Neutrophil (primary cell): ENCODE data around the gene PABPC3.

ENCODE experiments used
- H3K27ac ChIP-seq: fragments of 200-600 bp; sonication (generic); 2 replicates; pipeline ENCODE4 v1.5.1; 2016; ENCODE audit warnings: mild to moderate bottlenecking, moderate library complexity
- H3K27me3 ChIP-seq: fragments of 200-600 bp; sonication (generic); 2 replicates; pipeline ENCODE4 v1.6.0; 2016; ENCODE audit warnings: mild to moderate bottlenecking
- H3K36me3 ChIP-seq: fragments of 200-600 bp; sonication (generic); 2 replicates; pipeline ENCODE4 v1.5.1; 2017
- H3K4me1 ChIP-seq, 2 experiments: fragments of 200-600 bp in 1 of 2; sonication (generic) in 1 of 2; 1 replicate in 1 of 2; 2 replicates in 1 of 2; pipeline versions ENCODE4 v1.5.1 to v1.6.1; 2013 to 2016; ENCODE audit warnings: low read depth in 1 of 2, low read length in 1 of 2, mild to moderate bottlenecking in 1 of 2, moderate library complexity in 1 of 2; ENCODE audit not compliant: control insufficient read depth in 1 of 2, insufficient read depth in 1 of 2
- H3K4me3 ChIP-seq, 2 experiments: fragments of 200-600 bp in 1 of 2; sonication (generic) in 1 of 2; 1 replicate in 1 of 2; 2 replicates in 1 of 2; pipeline ENCODE4 v1.5.1; 2013 to 2016; ENCODE audit warnings: low read depth in 1 of 2, low read length in 1 of 2, mild to moderate bottlenecking in 1 of 2, moderate library complexity in 1 of 2
- H3K9me3 ChIP-seq: fragments of 200-600 bp; sonication (generic); 2 replicates; pipeline ENCODE4 v1.5.1; 2016
- TF ChIP-seq, protein P1 (sequence below): fragments of 200-600 bp; sonication (generic); IDR thresholded peaks from 2 replicates; pipeline ENCODE4 v1.5.1; 2016; ENCODE audit warnings: antibody characterized with exemption

Gene PABPC3

DNA sequence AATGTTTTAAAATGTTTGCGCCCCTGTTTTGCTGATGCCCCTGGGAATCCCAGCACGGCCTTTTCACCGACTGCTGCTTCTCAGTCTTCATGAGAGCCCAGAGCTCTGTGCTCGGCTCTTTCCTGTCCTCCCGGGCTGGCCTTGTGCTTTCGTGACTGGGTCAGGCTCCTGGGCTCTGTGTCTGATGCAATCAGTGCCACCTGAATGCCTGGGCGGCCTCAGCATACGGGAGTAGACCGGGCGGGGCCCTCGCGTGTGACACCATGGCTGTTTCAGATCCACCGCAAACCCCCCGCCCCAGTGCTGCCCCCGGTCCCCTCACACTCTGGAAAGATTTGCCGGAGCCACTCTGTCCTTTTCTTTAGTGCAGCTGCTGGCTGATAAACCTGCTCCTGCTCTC lies 21.4 kb downstream of the PABPC3 start:
- H3K36me3 ChIP-seq = no peaks in the 10 kb centered on the region
- no peak overlapping the region for H3K4me3 ChIP-seq
- H3K9me3 ChIP-seq = no peaks in the 10 kb centered on the region
- peaks cover 63% of the 10 kb centered on the region for H3K27me3 ChIP-seq
- H3K4me1 ChIP-seq = no peaks in the 10 kb centered on the region
- H3K27ac ChIP-seq = no peak overlapping the region
- TF ChIP-seq, protein P1, sequence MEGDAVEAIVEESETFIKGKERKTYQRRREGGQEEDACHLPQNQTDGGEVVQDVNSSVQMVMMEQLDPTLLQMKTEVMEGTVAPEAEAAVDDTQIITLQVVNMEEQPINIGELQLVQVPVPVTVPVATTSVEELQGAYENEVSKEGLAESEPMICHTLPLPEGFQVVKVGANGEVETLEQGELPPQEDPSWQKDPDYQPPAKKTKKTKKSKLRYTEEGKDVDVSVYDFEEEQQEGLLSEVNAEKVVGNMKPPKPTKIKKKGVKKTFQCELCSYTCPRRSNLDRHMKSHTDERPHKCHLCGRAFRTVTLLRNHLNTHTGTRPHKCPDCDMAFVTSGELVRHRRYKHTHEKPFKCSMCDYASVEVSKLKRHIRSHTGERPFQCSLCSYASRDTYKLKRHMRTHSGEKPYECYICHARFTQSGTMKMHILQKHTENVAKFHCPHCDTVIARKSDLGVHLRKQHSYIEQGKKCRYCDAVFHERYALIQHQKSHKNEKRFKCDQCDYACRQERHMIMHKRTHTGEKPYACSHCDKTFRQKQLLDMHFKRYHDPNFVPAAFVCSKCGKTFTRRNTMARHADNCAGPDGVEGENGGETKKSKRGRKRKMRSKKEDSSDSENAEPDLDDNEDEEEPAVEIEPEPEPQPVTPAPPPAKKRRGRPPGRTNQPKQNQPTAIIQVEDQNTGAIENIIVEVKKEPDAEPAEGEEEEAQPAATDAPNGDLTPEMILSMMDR = no peak

DNA sequence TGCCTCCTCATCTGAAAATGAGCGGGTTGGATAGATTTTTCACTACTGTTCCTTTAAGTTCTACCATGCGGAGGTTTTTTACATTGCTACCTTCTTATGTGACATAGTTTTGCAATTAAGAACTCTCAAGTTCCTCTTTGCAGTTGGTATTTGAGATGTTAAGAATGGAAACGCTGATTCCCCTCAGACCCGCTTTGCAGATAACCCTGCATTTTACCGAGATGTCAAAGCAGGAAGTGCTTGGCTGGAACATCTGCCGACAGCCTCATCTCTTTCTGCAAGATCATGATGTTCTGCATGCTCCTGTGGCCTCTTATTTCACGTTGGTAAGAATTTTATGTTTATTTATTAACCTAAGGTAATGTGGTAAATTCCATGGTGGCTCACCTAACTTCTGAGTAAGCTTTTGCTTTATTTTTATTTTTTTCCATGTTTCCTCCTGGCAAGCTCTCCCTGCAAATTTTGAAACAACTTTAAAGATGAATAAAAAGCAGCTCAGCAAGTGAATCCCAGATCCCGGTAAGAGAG lies 22.5 kb downstream of the PABPC3 start:
- TF ChIP-seq, protein P1 = no peak
- Histone ChIP-seq H3K27me3 (peaks cover 53% of the 10 kb centered on the region), H3K9me3 (no peaks in the 10 kb centered on the region), H3K27ac (no peak overlapping the region), H3K4me3 (no peak overlapping the region), H3K4me1 (no peaks in the 10 kb centered on the region), H3K36me3 (no peaks in the 10 kb centered on the region)

DNA sequence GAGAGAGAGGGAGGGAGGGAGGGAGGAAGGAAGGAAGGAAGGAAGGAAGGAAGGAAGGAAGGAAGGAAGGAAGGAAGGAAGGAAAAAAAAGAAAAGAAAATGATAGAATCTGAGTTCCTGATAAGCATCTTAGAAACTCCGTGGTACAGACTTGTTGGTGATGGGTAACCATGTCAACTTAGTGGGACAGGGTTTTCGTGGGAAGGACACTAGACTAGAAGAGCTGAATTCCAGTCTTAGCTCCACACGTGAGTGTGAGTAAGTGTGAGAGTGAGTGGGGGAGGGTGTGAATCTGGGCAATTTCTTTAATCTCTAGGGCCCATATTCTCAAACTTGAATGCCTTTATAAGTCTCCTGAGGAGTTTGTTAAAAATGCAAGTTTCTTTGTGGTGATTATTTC lies 35.0 kb downstream of the PABPC3 start:
- Histone ChIP-seq H3K27ac (no peak overlapping the region), H3K4me3 (no peak overlapping the region), H3K36me3 (no peaks in the 10 kb centered on the region), H3K27me3 (peaks cover 28% of the 10 kb centered on the region), H3K9me3 (no peaks in the 10 kb centered on the region), H3K4me1 (no peaks in the 10 kb centered on the region)
- TF ChIP-seq, protein P1 = no peak

DNA sequence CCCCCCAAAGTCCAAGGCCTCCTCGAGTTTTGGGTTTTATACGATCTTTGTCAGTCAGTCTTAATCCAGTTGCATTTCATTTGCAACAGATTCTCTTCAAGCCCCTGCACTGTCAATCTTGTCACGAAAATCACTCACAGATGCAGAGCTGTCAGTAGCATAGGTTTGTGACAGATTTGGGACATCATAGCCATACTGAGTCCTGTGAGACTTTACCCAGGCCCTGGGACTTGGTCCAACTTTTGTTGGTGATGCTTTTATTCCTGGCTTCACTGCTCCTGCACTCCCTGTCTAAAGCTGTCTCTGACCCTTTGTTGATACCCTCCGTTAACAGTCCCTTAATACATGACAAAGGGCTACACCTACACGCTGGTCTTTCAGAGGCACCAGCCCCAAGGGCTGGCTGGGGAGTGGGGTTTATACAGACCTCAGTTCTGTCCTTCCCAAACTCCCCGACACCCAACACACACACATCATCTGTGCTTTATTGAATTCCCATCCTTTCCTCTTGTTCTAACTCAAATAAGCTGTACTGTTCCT lies 36.0 kb downstream of the PABPC3 start:
- H3K27me3 ChIP-seq = peaks cover 38% of the 10 kb centered on the region
- H3K36me3 ChIP-seq = no peaks in the 10 kb centered on the region
- H3K9me3 ChIP-seq = no peaks in the 10 kb centered on the region
- H3K4me3 ChIP-seq = no peak overlapping the region
- TF ChIP-seq, protein P1 = no peak
- no peaks in the 10 kb centered on the region for H3K4me1 ChIP-seq
- H3K27ac ChIP-seq = no peak overlapping the region

DNA sequence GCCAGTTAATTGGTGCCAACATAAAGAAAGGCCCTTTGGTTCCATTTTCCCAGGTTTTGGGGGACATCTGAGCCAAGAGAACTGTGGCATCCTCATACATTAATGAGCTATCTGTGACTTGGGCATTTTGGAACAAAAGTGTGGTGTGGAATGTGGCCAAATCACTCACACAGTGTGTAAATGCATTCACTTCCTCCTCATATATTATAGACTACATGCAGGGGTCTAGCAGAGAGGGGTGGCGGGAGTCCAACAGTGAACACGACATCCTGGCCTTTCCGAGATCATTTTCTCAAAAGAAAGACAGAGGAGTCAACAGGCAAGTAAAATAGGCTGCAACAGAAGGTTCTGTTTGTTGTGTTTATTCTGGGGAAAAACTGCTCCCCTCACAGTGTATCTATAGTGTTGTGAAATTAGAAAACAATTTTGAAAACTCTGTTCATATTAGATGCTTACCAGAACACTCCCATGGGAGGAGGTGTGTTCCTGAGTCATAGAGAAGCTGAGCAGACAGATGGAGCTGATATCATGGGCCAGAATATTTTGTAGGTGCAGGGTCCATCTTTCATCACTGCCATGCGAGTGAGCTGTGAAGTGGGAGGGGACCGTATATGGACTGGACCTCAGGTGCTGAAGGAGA lies 36.9 kb downstream of the PABPC3 start:
- H3K9me3 ChIP-seq = no peaks in the 10 kb centered on the region
- TF ChIP-seq, protein P1 = no peak
- H3K27me3 ChIP-seq = peaks cover 47% of the 10 kb centered on the region
- no peak overlapping the region for H3K27ac ChIP-seq
- no peak overlapping the region for H3K4me3 ChIP-seq
- no peaks in the 10 kb centered on the region for H3K4me1 ChIP-seq
- H3K36me3 ChIP-seq = no peaks in the 10 kb centered on the region
